Panc1 (cell line): Measurements from ENCODE around the gene SUN1. TPM values are rescaled to one million over a fixed set of nuclear protein-coding genes. Genes with fewer than 3 reads are reported as not detected.
A peak's percentile ranks its signal among the peaks of the same experiment; 100 is the strongest.
"Not testable (repeated sequence)": the region's sequence is repeated elsewhere in the genome, so short reads cannot be mapped to it uniquely, and the experiment has no call there.

Source experiments
- ATAC-seq: fragments of 200-7000 bp; cut with Tn5 transposase; 2 replicates; pipeline ENCODE4 v1.9.1; 2020; ENCODE audit warnings: mild to moderate bottlenecking, moderate library complexity
- BruUV-seq: library from RNA; stranded (reverse); fragments of 400-500 nt; replicated peaks from 2 replicates; lab custom pipeline; 2021; lab: Mats Ljungman, UMichigan
- CTCF ChIA-PET: fragments of 300-600 bp; sonication (Branson Sonifier 250); formaldehyde crosslinking; loops from one replicate; lab custom pipeline; 2022; ENCODE audit warnings: antibody characterized with exemption; lab: Charles Lee
- POLR2A ChIA-PET: fragments of 300-600 bp; sonication (Branson Sonifier 250); formaldehyde crosslinking; loops from one replicate; lab custom pipeline; 2022; ENCODE audit warnings: antibody characterized with exemption; lab: Charles Lee
- DNase-seq: peaks from one replicate; pipeline ENCODE4 v3.0.0-alpha.2; 2010; ENCODE audit warnings: low read depth, low spot score
- H3K27ac ChIP-seq: 2 replicates; pipeline ENCODE4 v1.5.1; 2011; ENCODE audit warnings: mild to moderate bottlenecking, low read length, inconsistent platforms
- H3K27me3 ChIP-seq: fragments of 200-500 bp; sonication (Bioruptor generic); 2 replicates; pipeline ENCODE4 v1.6.0; 2014; ENCODE audit warnings: low read length, inconsistent platforms; ENCODE audit not compliant: control insufficient read depth, insufficient read depth
- H3K36me3 ChIP-seq: fragments of 200-500 bp; sonication (Bioruptor generic); 2 replicates; pipeline ENCODE4 v1.5.1; 2014; ENCODE audit warnings: inconsistent platforms, mild to moderate bottlenecking, low read length, moderate library complexity; ENCODE audit not compliant: control insufficient read depth, insufficient read depth
- H3K4me1 ChIP-seq: 2 replicates; pipeline ENCODE4 v1.5.1; 2011; ENCODE audit warnings: inconsistent platforms, mild to moderate bottlenecking, low read length, moderate library complexity; ENCODE audit not compliant: control insufficient read depth, insufficient read depth
- H3K4me3 ChIP-seq, 2 experiments: 2 replicates each; pipeline ENCODE4 v1.5.1; 2011 to 2012; ENCODE audit warnings: low read depth in 2 of 2, low read length in 2 of 2, mild to moderate bottlenecking in 2 of 2, inconsistent platforms in 1 of 2, moderate library complexity in 1 of 2
- H3K9me3 ChIP-seq: fragments of 200-500 bp; sonication (Bioruptor generic); 2 replicates; pipeline ENCODE4 v1.5.1; 2014; ENCODE audit warnings: low read depth, mild to moderate bottlenecking, inconsistent platforms, low read length, moderate library complexity; ENCODE audit not compliant: control insufficient read depth, insufficient read depth
- CTCF ChIP-seq: fragments of 450-650 bp; IDR thresholded peaks from 2 replicates; pipeline ENCODE4 v1.5.1; 2017; ENCODE audit warnings: mild to moderate bottlenecking
- POLR2AphosphoS5 ChIP-seq: IDR thresholded peaks from 2 replicates; pipeline ENCODE4 v1.6.1; 2012; ENCODE audit warnings: mild to moderate bottlenecking, low read depth, low read length, moderate library complexity
- REST ChIP-seq, 2 experiments: IDR thresholded peaks; 2 replicates each; pipeline ENCODE4 v1.6.1; 2011 to 2012; ENCODE audit warnings: low read depth in 2 of 2, control low read depth in 1 of 2, low read length in 1 of 2, mild to moderate bottlenecking in 1 of 2, moderate library complexity in 1 of 2; ENCODE audit not compliant: insufficient read depth in 1 of 2
- SIN3A ChIP-seq: IDR thresholded peaks from 2 replicates; pipeline ENCODE4 v1.6.1; 2012; ENCODE audit warnings: low read depth, mild to moderate bottlenecking, low read length, moderate library complexity, borderline replicate concordance; ENCODE audit not compliant: insufficient read depth
- TCF7L2 ChIP-seq: IDR thresholded peaks from 2 replicates; pipeline ENCODE4 v1.6.1; 2011; ENCODE audit warnings: mild to moderate bottlenecking, low read depth, low read length, inconsistent platforms
- in situ Hi-C: cut with HindIII; loops from 2 replicates; pipeline ENCODE4 v1.10.0; 2016; ENCODE audit warnings: low sequenced_read_pairs, low pct_unique_long_range_greater_than_20kb
- intact Hi-C: fragments of 100-400 bp; cut with micrococcal nuclease; formaldehyde crosslinking; loops from one replicate; pipeline ENCODE4 v1.10.0; 2022; ENCODE audit not compliant: unreplicated experiment
- total RNA-seq: library from RNA; stranded (reverse); gene quantifications from one replicate; pipeline ENCODE4 v1.2.1, GENCODE V29; 2021; ENCODE audit not compliant: unreplicated experiment

The SUN1 gene
- total RNA-seq, 1 experiment from 2014 or later = 244 TPM

DNA sequence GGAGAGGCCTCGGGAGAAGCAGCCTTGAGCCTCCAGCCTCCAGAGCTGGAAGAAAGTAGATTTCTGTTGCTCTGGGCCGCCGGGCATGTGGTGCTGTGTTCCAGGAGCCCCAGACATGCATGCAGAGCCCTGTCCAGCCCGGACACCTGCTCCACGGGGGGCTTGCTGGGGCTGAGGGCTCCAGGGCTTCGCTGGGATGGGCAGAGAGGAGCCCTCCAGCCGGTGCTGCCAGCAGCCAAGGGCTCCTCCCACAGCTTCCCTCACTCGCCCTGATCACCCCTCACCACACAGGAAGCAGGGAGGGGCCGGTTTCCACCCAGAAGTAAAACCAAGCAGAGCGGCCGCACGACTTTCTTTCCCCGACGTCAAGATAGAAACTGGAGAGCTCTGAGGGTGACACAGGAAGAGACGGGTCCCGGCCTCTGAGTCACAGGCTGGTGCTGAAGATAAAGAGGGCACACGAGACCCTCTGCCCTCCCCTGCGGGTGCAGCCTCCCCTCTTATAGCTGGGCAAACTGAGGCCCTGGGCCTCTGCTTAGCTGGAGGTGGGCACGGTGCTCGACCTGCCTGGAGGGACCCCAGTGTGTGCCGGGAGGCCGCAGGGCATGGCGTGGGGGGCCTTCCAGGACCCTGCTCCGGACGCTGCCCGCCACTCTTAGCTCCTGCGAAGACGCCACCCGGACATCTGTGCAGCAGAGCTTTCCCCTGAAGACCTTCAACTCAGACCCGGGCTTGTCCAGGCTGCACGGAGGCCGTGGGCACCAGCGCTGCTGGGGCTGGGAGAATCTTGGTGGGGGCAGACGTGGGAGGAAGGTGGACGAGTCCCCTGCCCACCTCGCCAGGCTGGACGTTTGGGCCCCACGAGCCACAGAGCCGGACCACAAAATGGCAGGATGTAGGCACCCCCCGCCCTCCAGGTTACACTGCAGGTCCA is 91.1 kb downstream of the SUN1 start:
- H3K36me3 ChIP-seq = no peaks in the 10 kb centered on the region
- BruUV-seq = no TSS peak
- H3K4me1 ChIP-seq = peaks cover 28% of the 10 kb centered on the region
- DNase-seq (no peak), ATAC-seq (peak; percentile 32)
- ChIA-PET CTCF (interaction anchor here (0.5 to 0.7 kb wide), 3 partner anchors 14 to 154 kb away, joined by 3 to 5 read pairs (median 3); no protein-coding TSS in a partner anchor), POLR2A (interaction anchor here (0.6 kb wide), 1 partner anchor 215 kb away, joined by 4 read pairs; no protein-coding TSS in a partner anchor)
- no peak for TF ChIP-seq SIN3A
- no peak for TF ChIP-seq POLR2AphosphoS5
- TF ChIP-seq CTCF = no peak
- TF ChIP-seq TCF7L2 = no peak
- TF ChIP-seq REST (IDR thresholded peaks at IDR 0.05; ENCODE audit: insufficient read depth in 1 of 2, low read depth in 2 of 2, low read length in 1 of 2) = no peak
- no peak overlapping the region for H3K4me3 ChIP-seq
- H3K27me3 ChIP-seq = no peaks in the 10 kb centered on the region
- H3K27ac ChIP-seq = 0 out of 2 replicates have a peak overlapping the region, but pooled peaks have one; percentile 29
- no peaks in the 10 kb centered on the region for H3K9me3 ChIP-seq
- intact Hi-C loops (no loop called here), in situ Hi-C loops (no loop called here)

- H3K4me3 ChIP-seq, BruUV-seq, in situ Hi-C loops, H3K9me3 ChIP-seq, H3K27me3 ChIP-seq, DNase-seq, intact Hi-C loops, H3K27ac ChIP-seq, H3K36me3 ChIP-seq, ATAC-seq: not testable (repeated sequence)
- H3K4me1 ChIP-seq = peaks cover 28% of the 10 kb centered on the region
- CTCF ChIA-PET = interaction anchor here (0.6 kb wide), 1 partner anchor 155 kb away, joined by 3 read pairs; no protein-coding TSS in a partner anchor
- POLR2A ChIA-PET = interaction anchor here (0.6 kb wide), 1 partner anchor 214 kb away, joined by 4 read pairs; no protein-coding TSS in a partner anchor
Measured at GRCh38 chr7:924042-924441, 91.8 kb downstream of the SUN1 start.

Other genes starting within 250 kb of the SUN1 start
- gene DNAAF5, start 105.8 kb upstream of the SUN1 start, total RNA-seq = 79.5 TPM
- gene PRKAR1B, start 105.2 kb upstream of the SUN1 start, total RNA-seq = 62.0 TPM
- 90.9 TPM for gene GET4, start 44.1 kb downstream of the SUN1 start, total RNA-seq
- 3.1 TPM for gene ADAP1, start 122.2 kb downstream of the SUN1 start, total RNA-seq
- 14.4 TPM for gene COX19, start 143.1 kb downstream of the SUN1 start, total RNA-seq
- 0.74 TPM for gene CYP2W1, start 150.7 kb downstream of the SUN1 start, total RNA-seq
- gene GPR146, start 212.1 kb downstream of the SUN1 start, total RNA-seq = 2.9 TPM